ENCODE results near the gene AXDND1. TPM values are rescaled to one million over a fixed set of nuclear protein-coding genes. Genes with fewer than 3 reads are reported as not detected.

The AXDND1 gene, protein sequence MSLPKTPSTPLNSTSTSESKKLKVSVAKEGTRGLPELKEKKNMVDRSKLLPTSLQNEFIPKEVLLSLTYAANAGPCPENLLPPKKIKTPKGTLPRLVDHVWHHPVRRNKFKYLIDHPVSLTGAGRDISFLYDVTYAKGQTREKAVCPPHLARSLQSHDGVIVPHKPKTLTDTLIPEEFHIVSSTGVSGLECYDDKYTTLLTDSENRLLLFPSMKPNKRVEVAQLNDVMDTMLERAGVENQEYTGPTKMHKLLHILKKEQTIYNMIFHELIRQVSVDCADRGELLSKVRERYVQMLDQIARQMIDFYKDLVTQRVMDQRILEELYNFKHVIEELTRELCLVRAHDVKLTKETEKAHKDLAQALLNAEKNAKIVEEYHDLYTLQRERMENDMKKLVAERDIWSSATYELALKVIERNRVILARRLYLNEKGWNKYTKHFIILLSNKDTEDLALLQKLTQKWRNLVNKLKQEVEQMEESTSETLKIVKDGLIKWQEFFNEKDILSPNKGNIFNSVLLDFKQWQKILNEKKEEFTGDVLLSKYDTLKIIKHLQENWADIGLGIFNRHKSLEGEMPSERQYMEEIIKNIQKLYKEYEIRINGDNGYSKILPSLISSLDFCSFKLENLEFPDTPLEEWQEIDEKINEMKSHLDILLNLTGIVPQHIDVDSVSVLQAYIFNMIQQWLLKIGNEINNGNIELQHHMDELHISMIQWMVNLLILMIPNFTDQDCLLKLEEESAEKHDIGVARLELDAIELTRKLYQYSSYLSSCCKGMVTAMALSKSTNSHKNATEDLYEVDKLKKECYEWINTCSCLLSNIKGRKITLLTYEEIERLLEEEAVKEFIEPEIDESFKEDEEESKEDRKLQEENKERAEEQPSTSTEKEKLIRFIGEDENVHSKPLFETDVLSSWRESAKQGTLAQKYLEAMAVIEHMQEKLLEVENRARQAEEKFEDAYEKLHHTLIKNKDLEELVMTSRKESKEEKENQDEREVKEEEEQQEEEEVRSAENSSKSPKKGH
- total RNA-seq: not detected
- long read RNA-seq, donor 1: 0 reads
- long read RNA-seq, donor 2: 0 reads

DNA sequence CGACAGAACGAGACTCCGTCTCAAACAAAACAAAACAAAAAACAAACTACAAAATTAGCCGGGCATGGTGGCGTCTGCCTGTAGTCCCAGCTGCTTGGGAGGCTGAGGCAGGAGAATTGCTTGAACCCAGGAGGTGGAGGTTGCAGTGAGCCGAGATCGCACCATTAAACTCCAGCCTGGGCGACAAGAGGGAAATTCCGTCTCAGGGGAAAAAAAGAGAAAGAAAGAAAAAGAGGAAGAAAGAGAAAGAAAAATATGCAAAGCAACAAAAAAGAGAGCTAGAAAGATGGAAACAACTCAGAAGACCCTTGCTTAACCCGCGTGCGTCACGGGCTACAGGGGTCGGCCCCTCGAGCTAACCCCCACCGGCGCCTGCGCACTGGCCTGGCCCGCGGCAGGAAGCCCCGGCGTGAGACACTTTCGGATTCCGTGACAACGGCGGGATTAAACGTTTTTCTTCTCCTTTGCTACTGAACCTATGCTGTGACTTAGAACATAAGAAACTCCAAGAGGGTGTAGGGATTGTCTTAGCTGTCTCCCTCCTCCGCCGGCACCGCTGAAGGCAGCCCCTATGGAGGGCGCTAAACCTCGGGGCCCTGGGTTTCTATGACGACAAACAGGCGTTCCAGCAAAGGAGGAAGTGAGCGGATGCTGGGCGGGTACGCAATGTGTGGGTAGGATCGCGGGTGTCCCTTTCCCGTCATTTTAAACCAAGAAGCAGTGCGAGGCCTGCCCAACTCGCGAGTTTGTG lies at the start of gene AXDND1:
TSS of gene AXDND1 (plus strand) at position 630 of the 751 bp plus-strand sequence. CDS start 539 bp downstream, outside the sequence.
- intact Hi-C loops (cut with DNase I): loop anchor here (5.0 kb wide), 2 partner anchors 283 to 288 kb away; partner anchors contain the start of gene TOR3A (in 1 of the 2)
- peak; percentile 98 for DNase-seq (ENCODE audit: low spot score)

DNA sequence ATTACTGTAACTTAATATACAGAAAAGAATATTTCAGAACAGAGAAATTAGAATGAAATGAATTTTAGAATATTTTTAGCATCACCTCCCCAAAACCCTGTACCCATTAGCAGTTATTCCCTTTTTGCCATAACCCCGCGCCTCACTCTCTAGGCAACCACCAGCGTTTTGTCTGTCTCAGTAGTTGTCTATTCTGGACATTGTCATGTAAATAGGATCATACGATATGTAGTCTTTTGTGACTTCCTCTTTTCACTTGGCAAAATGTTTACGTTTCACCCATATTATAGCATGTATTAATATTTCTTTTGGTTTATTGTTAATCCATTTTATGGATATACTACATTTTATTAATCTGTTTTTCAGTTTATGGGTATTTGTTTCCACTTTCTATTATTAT lies 47.3 kb upstream of the AXDND1 start:
- no peak for DNase-seq (ENCODE audit: low spot score)
- intact Hi-C loops (cut with DNase I): no loop called here

DNA sequence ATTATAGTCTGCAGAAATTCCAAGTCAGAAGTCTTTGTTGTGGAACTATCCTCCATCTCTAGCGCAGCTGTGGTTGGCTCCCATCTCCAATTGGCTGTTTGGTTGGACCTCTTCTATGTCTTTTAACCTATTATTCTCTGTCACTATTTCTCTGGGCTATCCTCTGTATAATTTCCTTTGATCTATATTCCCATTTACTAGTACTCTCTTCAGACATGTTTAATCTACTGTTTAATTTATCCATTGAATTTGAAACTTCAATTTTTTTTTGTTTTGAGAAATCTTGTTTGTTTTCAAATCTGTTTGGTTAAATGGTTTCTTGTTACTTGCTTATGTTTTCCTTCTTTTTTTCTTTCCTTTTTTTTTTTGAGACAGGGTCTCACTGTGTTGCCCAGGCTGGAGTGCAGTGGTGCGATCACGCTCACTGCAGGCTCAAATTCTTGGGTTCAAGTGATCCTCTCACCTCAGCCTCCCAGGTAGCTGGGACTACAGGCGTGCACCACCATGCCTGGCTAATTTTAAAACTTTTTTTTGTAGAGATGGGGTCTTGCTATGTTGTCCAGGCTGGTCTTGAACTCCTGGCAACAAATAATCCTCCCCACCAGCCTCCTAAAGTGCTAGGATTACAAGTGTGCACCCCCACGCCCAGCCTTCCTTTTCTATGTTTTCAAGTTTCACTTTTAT lies 44.1 kb upstream of the AXDND1 start:
- no peak for DNase-seq (ENCODE audit: low spot score)
- intact Hi-C loops (cut with DNase I): no loop called here

DNA sequence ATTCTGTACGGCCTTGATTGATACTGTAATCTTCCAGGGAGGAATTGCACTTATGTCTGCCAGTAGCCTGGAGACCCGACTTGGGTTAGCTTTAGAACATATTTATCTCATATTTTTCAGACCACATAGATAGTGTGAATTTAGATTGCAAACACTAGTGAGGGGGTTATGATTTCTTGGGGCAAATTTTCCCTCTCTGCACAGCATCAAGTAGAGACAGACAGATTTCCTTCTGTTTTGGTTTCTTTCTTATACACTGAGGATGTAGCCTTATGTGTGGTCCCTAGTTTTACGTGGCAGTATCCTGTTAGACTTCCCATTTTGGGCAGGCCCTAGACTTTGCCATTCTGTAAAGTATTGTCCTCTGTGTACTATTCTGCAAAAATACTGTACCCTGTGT lies 43.2 kb upstream of the AXDND1 start:
- no peak for DNase-seq (ENCODE audit: low spot score)
- intact Hi-C loops (cut with DNase I): no loop called here

DNA sequence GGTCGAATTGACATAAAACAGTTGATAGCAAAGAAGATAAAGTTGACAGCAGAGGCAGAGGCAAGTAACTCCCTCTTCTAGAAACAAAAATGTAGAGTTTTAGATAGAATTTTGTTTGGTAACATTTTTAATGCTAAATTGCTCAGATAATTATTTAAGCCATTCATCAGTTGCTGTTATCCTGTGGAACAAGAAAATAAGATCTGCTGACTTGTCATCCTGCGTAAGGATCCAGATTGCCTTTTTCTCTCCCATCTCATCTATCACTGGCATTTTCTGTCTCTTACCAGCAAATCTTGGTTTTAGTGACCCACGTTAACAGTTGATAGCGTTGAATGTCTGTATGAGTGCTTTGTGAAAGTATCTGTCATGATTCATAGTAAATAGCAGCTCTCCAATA lies 42.3 kb upstream of the AXDND1 start:
- no peak for DNase-seq (ENCODE audit: low spot score)
- intact Hi-C loops (cut with DNase I): no loop called here

DNA sequence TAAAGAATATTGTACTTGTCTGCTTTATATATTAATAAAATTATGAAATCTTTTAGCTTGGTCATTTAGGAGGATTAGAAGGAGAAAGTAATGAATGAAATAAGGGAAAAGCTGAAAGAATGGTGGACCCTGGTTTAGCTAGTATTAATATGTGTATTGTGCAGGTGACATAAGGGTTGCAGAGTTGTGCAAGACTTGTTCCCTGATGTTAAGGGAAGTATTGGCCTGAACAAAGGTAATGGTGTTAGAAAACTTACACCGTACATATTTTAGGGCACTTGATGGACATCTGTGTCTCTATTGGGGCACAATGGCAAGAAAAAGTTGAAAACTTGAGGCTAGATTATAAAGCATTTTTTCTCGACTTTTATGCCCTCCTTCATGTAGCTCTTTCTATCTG lies 39.9 kb upstream of the AXDND1 start:
- DNase-seq (ENCODE audit: low spot score): no peak

DNA sequence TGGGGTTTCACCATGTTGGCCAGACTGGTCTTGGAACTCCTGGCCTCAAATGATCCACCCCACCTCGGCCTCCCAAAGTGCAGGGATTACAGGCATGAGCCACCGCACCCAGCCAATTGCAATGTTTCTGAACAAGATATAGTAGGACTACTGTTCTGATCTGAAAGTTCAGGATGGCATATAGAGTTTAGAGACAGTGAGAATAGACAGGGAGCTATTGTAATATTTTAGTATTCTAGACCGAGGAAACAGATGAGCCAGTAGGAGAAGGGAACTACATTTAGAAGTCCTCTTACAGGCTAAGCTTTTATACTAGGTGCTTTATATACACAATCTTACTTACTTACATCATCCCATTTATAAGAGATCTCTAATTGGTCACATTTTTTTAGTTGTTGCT lies 39.0 kb upstream of the AXDND1 start:
- no peak for DNase-seq (ENCODE audit: low spot score)
- intact Hi-C loops (cut with DNase I): no loop called here

More for the DNA sequence above, 39.9 kb upstream of the AXDND1 start:
- intact Hi-C loops (cut with DNase I): no loop called here

DNA sequence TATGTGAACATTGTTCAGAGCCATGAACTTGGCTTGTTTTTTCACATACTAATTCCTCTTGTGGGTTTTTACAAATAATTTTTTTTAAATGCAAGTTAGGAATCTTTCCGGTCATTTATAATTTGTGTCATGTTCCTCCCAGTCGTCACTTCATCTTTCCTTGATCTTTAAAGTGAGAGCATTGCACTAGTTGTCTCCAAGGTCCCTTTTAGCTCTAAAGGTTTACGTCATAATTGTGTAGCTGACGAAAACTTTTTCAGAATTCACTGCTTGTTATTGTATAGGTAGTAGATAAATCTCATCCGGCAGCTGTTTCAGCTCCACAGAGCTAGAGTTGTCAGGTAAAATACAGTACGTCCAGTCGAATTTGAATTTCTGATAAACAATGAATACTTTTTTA lies 38.6 kb upstream of the AXDND1 start:
- intact Hi-C loops (cut with DNase I): no loop called here
- no peak for DNase-seq (ENCODE audit: low spot score)

DNA sequence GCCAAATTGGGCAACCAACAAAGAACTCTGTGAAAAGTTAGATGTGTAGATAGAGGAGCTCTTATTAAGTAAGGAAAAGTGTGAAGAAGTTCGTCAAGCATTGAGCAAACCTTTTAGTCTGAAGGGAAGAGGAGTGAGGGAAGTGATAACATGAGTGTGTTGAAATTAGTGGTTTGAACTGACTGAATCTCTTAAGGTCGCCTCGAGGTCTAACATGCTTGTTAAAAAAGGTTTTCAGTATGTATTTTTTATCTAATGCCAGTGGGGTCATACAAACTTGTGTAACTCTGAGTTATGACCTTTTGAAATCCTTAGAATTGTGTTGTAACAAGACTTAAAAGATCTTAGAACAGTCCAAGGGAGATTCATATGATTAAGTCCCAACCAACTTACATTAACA lies 38.1 kb upstream of the AXDND1 start:
- intact Hi-C loops (cut with DNase I): no loop called here
- DNase-seq (ENCODE audit: low spot score): no peak

DNA sequence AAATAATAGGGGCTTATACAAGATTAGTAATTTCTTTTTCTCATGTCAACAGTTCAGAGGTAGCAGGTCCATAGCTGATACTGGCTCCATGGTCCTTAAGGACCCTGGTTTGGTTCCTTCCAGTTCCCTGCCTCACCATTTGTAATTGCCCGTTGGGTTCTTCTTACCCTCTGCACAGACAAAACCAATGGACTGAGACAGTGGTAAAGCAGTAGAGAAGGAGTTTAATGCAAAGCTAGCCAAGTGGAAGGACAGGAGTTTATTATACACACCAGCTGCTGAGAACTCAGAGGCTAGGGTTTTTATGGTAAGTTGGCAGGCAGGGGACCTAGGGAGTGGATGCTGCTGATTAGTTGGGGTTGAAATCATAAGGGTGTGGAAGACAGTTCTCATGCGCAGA lies 35.9 kb upstream of the AXDND1 start:
- intact Hi-C loops (cut with DNase I): no loop called here
- DNase-seq (ENCODE audit: low spot score): no peak

DNA sequence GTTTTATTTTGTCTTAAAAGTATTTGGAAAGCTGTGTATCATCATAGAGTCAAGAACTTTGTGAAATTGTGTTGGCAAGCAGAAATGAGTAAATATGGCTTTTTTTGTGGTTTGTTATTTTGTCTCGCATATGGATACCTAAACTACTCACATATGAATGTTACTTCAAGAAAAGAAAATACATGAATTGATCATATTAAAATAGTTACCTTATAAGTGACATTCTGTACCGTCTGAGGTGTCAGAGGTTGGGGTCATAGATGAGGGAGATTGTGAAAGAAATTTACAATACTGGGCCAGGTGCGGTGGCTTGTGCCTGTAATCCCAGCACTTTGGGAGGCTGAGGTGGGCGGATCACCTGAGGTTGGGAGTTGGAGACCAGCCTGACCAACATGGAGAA lies 31.3 kb upstream of the AXDND1 start:
- intact Hi-C loops (cut with DNase I): no loop called here
- DNase-seq (ENCODE audit: low spot score): no peak

DNA sequence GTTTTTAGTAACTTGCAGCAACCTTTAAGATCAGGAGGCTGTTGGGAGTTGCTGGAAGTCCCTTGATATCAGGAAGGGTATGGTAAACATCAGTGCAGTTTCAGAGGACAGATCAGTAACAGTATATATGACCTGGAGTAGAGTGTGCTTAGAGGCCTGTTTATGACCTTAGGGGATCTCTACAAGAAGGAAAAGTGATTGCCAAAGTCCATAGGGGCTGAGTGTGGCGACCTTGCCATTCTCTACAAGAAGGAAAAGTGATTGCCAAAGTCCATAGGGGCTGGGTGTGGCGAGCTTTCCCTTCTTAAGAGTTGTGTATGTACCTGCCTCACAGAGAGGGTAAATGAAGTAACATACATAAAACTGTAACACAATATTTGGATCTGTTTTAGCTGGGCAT lies 28.5 kb upstream of the AXDND1 start:
- intact Hi-C loops (cut with DNase I): no loop called here
- no peak for DNase-seq (ENCODE audit: low spot score)

DNA sequence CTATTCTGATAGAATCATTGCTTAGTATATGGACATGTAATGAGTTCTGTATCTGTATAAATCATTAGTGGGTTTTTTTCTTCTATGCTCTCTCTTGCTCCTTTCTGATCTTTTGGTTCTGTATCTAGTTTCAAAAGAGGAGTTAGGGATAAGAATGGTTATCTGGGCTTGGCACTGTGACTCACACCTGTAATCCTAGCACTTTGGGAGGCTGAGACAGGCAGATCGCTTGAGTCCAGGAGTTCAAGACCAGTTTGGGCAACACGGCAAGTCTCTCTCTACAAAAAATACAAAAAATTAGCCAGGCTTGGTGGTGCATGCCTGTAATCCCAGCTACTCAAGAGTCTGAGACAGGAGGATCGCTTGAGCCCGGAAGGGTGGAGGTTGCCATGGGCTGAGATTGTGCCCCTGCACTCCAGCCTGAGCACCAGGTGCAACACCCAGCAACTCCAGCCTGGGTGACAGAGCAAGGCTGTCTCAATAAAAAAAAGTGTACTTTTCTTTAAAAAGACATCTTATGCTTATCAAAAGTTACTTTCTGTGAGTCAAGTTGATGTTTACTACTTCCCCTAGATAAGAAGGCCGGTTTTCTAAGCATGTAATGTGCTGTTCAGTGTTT lies 27.7 kb upstream of the AXDND1 start:
- DNase-seq (ENCODE audit: low spot score): no peak
- intact Hi-C loops (cut with DNase I): no loop called here

DNA sequence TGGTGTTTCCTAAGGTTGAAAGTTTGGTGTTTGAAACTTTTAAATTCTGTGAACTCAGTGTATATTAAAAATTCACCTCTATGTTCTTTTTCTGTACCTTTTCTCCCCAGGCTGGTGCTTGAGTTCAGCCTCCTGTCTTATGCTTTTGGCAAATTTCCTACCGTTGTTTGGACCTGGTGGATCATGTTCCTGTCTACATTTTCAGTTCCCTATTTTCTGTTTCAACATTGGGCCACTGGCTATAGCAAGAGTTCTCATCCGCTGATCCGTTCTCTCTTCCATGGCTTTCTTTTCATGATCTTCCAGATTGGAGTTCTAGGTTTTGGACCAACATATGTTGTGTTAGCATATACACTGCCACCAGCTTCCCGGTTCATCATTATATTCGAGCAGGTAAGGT lies 24.9 kb upstream of the AXDND1 start:
- intact Hi-C loops (cut with DNase I): no loop called here
- no peak for DNase-seq (ENCODE audit: low spot score)

DNA sequence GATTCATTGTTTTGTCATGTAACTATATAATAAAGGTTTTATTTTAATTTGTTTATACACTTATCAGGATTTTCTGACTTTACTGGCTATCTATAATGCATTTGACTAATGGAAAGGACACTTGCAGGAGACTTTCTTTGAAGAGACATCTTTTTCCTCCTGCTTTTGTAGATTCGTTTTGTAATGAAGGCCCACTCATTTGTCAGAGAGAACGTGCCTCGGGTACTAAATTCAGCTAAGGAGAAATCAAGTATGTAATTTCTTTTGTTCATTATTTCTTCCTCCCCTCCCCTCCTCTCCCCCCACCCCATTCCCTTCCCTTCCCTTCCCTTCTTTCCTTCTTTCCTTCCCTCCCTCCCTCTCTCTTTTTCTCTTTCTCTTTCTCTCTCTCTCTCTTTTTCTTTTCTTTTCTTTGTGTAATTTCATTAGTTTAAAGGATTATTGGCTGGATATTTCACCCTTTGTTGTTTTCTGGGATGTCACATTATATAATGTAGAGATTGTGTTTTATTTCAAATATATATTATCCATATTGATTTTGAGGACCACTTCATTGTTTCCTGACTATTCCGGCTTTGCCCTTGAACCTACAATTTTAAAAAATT lies 23.7 kb upstream of the AXDND1 start:
- no peak for DNase-seq (ENCODE audit: low spot score)
- intact Hi-C loops (cut with DNase I): no loop called here

DNA sequence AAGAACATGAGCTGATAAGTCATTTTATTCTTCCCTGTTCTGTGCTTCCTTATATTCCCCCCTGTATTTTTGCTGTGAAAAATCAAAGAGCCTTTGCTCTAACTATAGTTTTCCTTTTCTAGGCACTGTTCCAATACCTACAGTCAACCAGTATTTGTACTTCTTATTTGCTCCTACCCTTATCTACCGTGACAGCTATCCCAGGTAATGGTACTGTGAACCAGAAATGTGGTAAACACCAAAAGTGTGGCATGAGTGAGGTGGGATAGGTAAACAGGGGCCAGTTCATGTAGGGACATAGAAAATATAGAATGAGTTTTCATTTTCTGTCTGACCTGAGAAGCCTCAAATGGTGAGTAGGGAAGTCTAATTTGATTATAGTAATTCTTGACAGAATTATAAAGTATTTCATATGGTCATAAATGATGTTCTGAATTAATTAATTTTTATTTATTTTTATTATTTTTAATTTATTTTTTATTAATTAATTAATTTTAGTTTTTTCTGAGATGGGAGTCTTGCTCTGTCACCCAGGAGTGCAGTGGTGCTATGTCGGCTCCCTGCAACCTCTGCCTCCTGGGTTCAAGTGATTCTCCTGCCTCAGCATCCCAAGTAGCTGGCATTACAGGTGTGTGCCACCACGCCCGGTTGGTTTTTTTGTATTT lies 22.9 kb upstream of the AXDND1 start:
- no peak for DNase-seq (ENCODE audit: low spot score)
- intact Hi-C loops (cut with DNase I): no loop called here

DNA sequence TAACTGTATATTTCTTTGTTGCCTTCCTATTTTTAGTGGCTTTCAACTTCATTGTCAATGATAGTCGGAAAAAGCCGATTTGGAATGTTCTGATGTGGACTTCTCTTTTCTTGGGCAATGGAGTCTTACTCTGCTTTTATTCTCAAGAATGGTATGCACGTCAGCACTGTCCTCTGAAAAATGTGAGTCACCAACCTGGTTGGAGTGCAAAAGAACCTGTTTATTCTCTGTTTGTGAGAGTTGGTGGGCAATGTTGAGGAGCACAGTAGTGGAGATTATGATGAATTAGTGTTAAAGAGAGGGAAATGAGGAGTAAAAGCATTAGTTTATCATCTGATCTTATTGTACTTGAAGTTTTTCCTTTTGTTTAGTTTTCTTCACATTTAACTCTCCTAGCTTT lies 14.5 kb upstream of the AXDND1 start:
- intact Hi-C loops (cut with DNase I): no loop called here
- DNase-seq (ENCODE audit: low spot score): no peak

DNA sequence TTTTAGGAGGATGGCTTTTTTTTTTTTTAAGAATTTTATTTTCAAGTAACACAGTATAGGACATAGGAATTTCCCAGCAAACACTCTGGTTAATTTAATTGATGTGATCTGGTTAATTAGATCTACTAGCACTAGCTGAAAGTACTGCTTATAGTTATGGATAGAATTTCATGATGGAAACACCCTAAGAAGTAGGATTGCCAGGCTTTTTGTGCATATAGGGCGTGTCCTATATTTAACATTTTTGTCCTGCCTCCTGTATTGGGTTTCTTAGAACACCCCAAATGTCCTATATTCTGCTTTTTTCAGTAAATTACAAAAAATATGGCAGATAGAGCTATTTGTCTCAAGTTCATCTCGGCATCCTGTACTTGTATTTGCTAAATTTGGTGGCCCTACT lies 13.5 kb upstream of the AXDND1 start:
- intact Hi-C loops (cut with DNase I): no loop called here
- DNase-seq (ENCODE audit: low spot score): no peak

Measured in posterior vena cava (tissue), 2 donors.